Measurements from ENCODE around the gene XPO1.

The XPO1 gene

GRCh38 chr2:61510674-61511671, 27.2 kb downstream of the XPO1 start:
- DNase-seq (ENCODE audit: low spot score) = no peak
- TF ChIP-seq, protein P1, sequence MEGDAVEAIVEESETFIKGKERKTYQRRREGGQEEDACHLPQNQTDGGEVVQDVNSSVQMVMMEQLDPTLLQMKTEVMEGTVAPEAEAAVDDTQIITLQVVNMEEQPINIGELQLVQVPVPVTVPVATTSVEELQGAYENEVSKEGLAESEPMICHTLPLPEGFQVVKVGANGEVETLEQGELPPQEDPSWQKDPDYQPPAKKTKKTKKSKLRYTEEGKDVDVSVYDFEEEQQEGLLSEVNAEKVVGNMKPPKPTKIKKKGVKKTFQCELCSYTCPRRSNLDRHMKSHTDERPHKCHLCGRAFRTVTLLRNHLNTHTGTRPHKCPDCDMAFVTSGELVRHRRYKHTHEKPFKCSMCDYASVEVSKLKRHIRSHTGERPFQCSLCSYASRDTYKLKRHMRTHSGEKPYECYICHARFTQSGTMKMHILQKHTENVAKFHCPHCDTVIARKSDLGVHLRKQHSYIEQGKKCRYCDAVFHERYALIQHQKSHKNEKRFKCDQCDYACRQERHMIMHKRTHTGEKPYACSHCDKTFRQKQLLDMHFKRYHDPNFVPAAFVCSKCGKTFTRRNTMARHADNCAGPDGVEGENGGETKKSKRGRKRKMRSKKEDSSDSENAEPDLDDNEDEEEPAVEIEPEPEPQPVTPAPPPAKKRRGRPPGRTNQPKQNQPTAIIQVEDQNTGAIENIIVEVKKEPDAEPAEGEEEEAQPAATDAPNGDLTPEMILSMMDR (IDR thresholded peaks at IDR 0.05; ENCODE audit: borderline replicate concordance, control extremely low read depth, extremely low read depth, insufficient read depth, missing control alignments) = no peak
- in situ Hi-C loops (cut with MboI; ENCODE audit: low sequenced_read_pairs, unreplicated experiment) = no loop called here

- TF ChIP-seq, protein P1 (IDR thresholded peaks at IDR 0.05; ENCODE audit: borderline replicate concordance, control extremely low read depth, extremely low read depth, insufficient read depth, missing control alignments) = no peak
- DNase-seq (ENCODE audit: low spot score) = no peak
- in situ Hi-C loops (cut with MboI; ENCODE audit: low sequenced_read_pairs, unreplicated experiment) = no loop called here
Observed at GRCh38 chr2:61504949-61505348, 33.2 kb downstream of the XPO1 start.

DNA sequence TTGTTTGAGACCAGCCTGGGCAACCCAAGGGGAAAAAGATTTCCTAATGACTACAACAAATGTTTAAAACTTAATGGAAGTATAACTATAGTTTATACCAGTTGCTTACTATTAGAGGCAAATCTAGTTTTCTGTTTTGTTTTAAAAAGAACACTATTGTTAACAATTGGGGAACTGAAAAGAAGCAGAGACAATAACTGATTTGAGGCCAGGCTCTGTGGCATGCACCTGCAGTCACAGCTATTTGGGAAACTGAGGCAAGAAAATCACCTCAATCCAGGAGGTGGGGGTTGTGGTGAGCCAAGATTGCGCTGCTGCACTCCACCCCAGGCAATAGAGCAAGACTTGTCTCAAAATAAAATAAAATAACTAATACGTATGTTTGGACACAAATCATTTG, 39.1 kb downstream of the XPO1 start:
- TF ChIP-seq, protein P1 (IDR thresholded peaks at IDR 0.05; ENCODE audit: borderline replicate concordance, control extremely low read depth, extremely low read depth, insufficient read depth, missing control alignments) = no peak
- DNase-seq (ENCODE audit: low spot score) = no peak
- in situ Hi-C loops (cut with MboI; ENCODE audit: low sequenced_read_pairs, unreplicated experiment) = no loop called here

- DNase-seq (ENCODE audit: low spot score) = no peak
- in situ Hi-C loops (cut with MboI; ENCODE audit: low sequenced_read_pairs, unreplicated experiment) = no loop called here
- TF ChIP-seq, protein P1 (IDR thresholded peaks at IDR 0.05; ENCODE audit: borderline replicate concordance, control extremely low read depth, extremely low read depth, insufficient read depth, missing control alignments) = no peak
Observed at GRCh38 chr2:61493523-61493942, 44.6 kb downstream of the XPO1 start.

- in situ Hi-C loops (cut with MboI; ENCODE audit: low sequenced_read_pairs, unreplicated experiment) = no loop called here
- no peak for DNase-seq (ENCODE audit: low spot score)
- TF ChIP-seq, protein P1 (IDR thresholded peaks at IDR 0.05; ENCODE audit: borderline replicate concordance, control extremely low read depth, extremely low read depth, insufficient read depth, missing control alignments) = no peak
Observed at GRCh38 chr2:61492476-61492875, 45.7 kb downstream of the XPO1 start.

DNA sequence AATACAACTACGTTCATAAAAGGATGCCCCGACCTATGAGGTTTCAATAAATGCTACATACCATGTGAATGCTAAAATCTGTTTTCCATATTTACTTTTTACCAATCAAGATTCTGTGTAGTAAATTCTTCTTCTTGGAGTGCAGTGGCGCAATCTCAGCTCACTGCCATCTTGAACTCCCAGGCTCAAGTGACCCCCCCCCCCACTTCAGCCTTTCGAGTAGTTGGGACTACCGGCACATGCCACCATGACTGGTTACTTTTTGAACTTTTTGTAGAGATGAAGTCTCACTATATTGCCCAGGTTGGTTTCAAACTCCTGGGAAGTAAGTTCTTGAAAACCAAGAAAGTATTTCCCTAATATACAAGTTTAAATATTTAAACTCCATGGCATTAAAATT, 52.9 kb downstream of the XPO1 start:
- in situ Hi-C loops (cut with MboI; ENCODE audit: low sequenced_read_pairs, unreplicated experiment) = no loop called here
- TF ChIP-seq, protein P1 (IDR thresholded peaks at IDR 0.05; ENCODE audit: borderline replicate concordance, control extremely low read depth, extremely low read depth, insufficient read depth, missing control alignments) = no peak
- DNase-seq (ENCODE audit: low spot score) = no peak
